HTERT RPE-1 (cell line): ENCODE results near the gene COL3A1.

Experiments used
- in situ Hi-C: fragments of 300-500 bp; cut with MboI; formaldehyde crosslinking; loops from 4 replicates; pipeline ENCODE4 v1.14.3; 2020; ENCODE audit warnings: low sequenced_read_pairs

The COL3A1 gene

GRCh38 chr2:189014449-189015138 lies 40.4 kb downstream of the COL3A1 start:
- in situ Hi-C loops = no loop called here

- in situ Hi-C loops = no loop called here
Observed at GRCh38 chr2:189015359-189015758, 41.2 kb downstream of the COL3A1 start.

- in situ Hi-C loops = no loop called here
Observed at GRCh38 chr2:189016311-189016861, 42.2 kb downstream of the COL3A1 start.

- in situ Hi-C loops = no loop called here
Observed at GRCh38 chr2:189018631-189019030, 44.5 kb downstream of the COL3A1 start.

GRCh38 chr2:189020179-189020578 lies 46.0 kb downstream of the COL3A1 start:
- in situ Hi-C loops = no loop called here

GRCh38 chr2:189022053-189022481 lies 47.9 kb downstream of the COL3A1 start:
- in situ Hi-C loops = no loop called here

GRCh38 chr2:189022492-189022891 lies 48.3 kb downstream of the COL3A1 start:
- in situ Hi-C loops = no loop called here

GRCh38 chr2:189024901-189025618 lies 50.9 kb downstream of the COL3A1 start:
- in situ Hi-C loops = no loop called here

- in situ Hi-C loops = no loop called here
Observed at GRCh38 chr2:189037518-189037917, 63.3 kb downstream of the COL3A1 start.

- in situ Hi-C loops = no loop called here
Observed at GRCh38 chr2:189045836-189046235, 71.7 kb downstream of the COL3A1 start.

- in situ Hi-C loops = no loop called here
Observed at GRCh38 chr2:189046320-189046719, 72.1 kb downstream of the COL3A1 start.

- in situ Hi-C loops = no loop called here
Observed at GRCh38 chr2:189047171-189047888, 73.2 kb downstream of the COL3A1 start.

GRCh38 chr2:189048189-189048588 lies 74.0 kb downstream of the COL3A1 start:
- in situ Hi-C loops = no loop called here

- in situ Hi-C loops = no loop called here
Observed at GRCh38 chr2:189049709-189050164, 75.6 kb downstream of the COL3A1 start.

GRCh38 chr2:189050165-189050712 lies 76.1 kb downstream of the COL3A1 start:
- in situ Hi-C loops = no loop called here

GRCh38 chr2:189056200-189057106 lies 82.3 kb downstream of the COL3A1 start:
- in situ Hi-C loops = no loop called here

GRCh38 chr2:189057316-189057715 lies 83.1 kb downstream of the COL3A1 start:
- in situ Hi-C loops = no loop called here

GRCh38 chr2:189060096-189060642 lies 86.0 kb downstream of the COL3A1 start:
- in situ Hi-C loops = no loop called here
